CD4-positive, CD25-positive, alpha-beta regulatory T cell (primary cell): ENCODE results near the gene ATP5F1C. TPM values are rescaled to one million over a fixed set of nuclear protein-coding genes. Genes with fewer than 3 reads are reported as not detected.

ENCODE experiments used
- ATAC-seq, 2 donors: fragments of 150-1000 bp; cut with Tn5 transposase; one replicate each; pipeline ENCODE4 v1.10.0; 2021; ENCODE audit warnings: low read depth in 2 of 2, moderate number of reproducible peaks in 2 of 2, moderate library complexity in 1 of 2
- DNase-seq, 3 donors: peaks; one replicate each; pipeline versions ENCODE4 v3.0.0 to v3.0.0-alpha.2; 2012 to 2022; ENCODE audit warnings: mixed read lengths in 1 of 3
- H3K27ac ChIP-seq: one replicate; pipeline ENCODE4 v1.7.0; 2013; ENCODE audit warnings: mild to moderate bottlenecking, low read length; ENCODE audit not compliant: insufficient read depth, poor library complexity, severe bottlenecking
- H3K27me3 ChIP-seq: one replicate; pipeline ENCODE4 v1.7.0; 2013; ENCODE audit warnings: low read length; ENCODE audit not compliant: control insufficient read depth, insufficient read depth
- H3K36me3 ChIP-seq: one replicate; pipeline ENCODE4 v1.7.0; 2013; ENCODE audit warnings: mild to moderate bottlenecking, low read length, moderate library complexity; ENCODE audit not compliant: control insufficient read depth, insufficient read depth
- H3K4me1 ChIP-seq: 2 replicates; pipeline ENCODE4 v1.7.0; 2013; ENCODE audit warnings: mild to moderate bottlenecking, low read length; ENCODE audit not compliant: insufficient read depth, control insufficient read depth, poor library complexity, severe bottlenecking
- H3K4me3 ChIP-seq: one replicate; pipeline ENCODE4 v1.7.0; 2013; ENCODE audit warnings: low read depth, mild to moderate bottlenecking, low read length, moderate library complexity
- H3K9me3 ChIP-seq, 2 experiments: 1 replicate in 1 of 2; 2 replicates in 1 of 2; pipeline ENCODE4 v1.7.0; 2013; ENCODE audit warnings: low read length in 2 of 2, mild to moderate bottlenecking in 1 of 2, moderate library complexity in 1 of 2; ENCODE audit not compliant: control insufficient read depth in 2 of 2
- H3K27ac Mint-ChIP-seq, 3 donors: one replicate each; pipeline ENCODE4 v1.8.0; 2020 to 2022; ENCODE audit warnings: mild to moderate bottlenecking in 3 of 3, mixed read lengths in 3 of 3, moderate library complexity in 2 of 3
- H3K27me3 Mint-ChIP-seq: one replicate; pipeline ENCODE4 v1.8.0; 2022; ENCODE audit warnings: mild to moderate bottlenecking, mixed read lengths
- H3K36me3 Mint-ChIP-seq: one replicate; pipeline ENCODE4 v1.8.0; 2020; ENCODE audit warnings: mixed read lengths
- H3K4me1 Mint-ChIP-seq, 4 donors: one replicate each; pipeline ENCODE4 v1.8.0; 2020 to 2022; ENCODE audit warnings: mixed read lengths in 4 of 4, mild to moderate bottlenecking in 1 of 4
- H3K4me3 Mint-ChIP-seq, 4 donors: one replicate each; pipeline ENCODE4 v1.8.0; 2020 to 2022; ENCODE audit warnings: mild to moderate bottlenecking in 4 of 4, mixed read lengths in 4 of 4, moderate library complexity in 3 of 4
- H3K9me3 Mint-ChIP-seq, 7 donors: one replicate each; pipeline ENCODE4 v1.8.0; 2020 to 2022; ENCODE audit warnings: mixed read lengths in 7 of 7, mild to moderate bottlenecking in 3 of 7, moderate library complexity in 2 of 7
- polyA plus RNA-seq, 4 donors: library from polyadenylated mRNA; unstranded; fragments of 300-500 nt; fragmentation: Illumina TruSeq; gene quantifications; one replicate each; pipeline ENCODE4 v1.2.3, GENCODE V29; 2021
- total RNA-seq: library from RNA; stranded (reverse); gene quantifications from one replicate; pipeline ENCODE4 v1.2.3, GENCODE V29; 2022

ATP5F1C gene
- total and polyA plus RNA-seq, 5 donors from 2014 or later, result 167 to 562 (median 432) TPM

DNA sequence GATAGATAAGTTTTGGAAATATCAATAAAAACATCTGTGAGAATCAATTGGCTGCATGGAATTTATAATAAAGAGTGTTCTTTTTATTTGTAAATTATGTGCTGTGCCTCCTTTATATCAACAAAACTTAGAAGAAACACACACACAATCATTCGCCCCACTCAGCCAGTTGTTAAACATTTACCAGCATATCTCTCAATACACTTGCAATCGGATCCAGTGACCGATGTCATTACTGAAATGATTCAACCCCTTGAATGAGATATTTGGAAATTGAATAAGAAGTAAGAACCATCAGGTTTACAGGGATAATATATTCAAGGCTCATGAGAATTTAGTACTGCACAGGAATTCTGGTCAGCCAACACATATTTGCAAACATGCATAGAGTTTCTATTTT is 65.9 kb downstream of the ATP5F1C start:
- Mint-ChIP-seq H3K4me1 (peaks cover 26 to 52% (median 44%) of the 10 kb centered on the region in 4 donors), H3K36me3 (peaks cover 31% of the 10 kb centered on the region), H3K4me3 (peak overlapping the region in 1 of 4 donors; percentile 27), H3K27ac (no peak overlapping the region), H3K9me3 (peaks cover 0 to 2% (median 0%) of the 10 kb centered on the region in 7 donors), H3K27me3 (no peaks in the 10 kb centered on the region)
- Histone ChIP-seq H3K4me3 (no peak overlapping the region), H3K27me3 (no peaks in the 10 kb centered on the region), H3K4me1 (no peaks in the 10 kb centered on the region), H3K27ac (no peak overlapping the region), H3K9me3 (no peaks in the 10 kb centered on the region), H3K36me3 (no peaks in the 10 kb centered on the region)
- no peak for DNase-seq
- no peak for ATAC-seq

DNA sequence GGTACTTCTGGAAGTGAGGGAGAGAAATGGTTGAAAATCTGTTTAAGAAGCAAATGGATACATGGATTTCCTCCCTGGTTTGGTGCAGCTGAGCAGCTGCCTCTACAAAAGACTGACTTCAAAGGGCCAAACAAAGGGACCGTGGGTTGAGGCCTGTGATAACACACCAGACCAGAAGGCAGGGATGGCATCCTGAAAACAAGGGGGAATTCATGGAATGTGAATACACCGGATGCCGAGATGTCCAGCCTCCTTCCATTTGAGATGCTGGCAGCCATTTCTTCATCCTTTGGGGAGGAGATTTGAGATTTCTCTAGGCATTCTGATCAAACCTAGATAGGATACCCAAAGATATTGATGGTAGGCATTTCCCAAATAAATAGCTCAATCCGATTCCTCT is 67.2 kb downstream of the ATP5F1C start:
- Histone ChIP-seq H3K9me3 (no peaks in the 10 kb centered on the region), H3K27me3 (no peaks in the 10 kb centered on the region), H3K4me1 (no peaks in the 10 kb centered on the region), H3K4me3 (no peak overlapping the region), H3K27ac (no peak overlapping the region), H3K36me3 (no peaks in the 10 kb centered on the region)
- peaks cover 0 to 5% (median 0%) of the 10 kb centered on the region in 7 donors for H3K9me3 Mint-ChIP-seq
- H3K36me3 Mint-ChIP-seq, result peaks cover 38% of the 10 kb centered on the region
- DNase-seq (no peak), ATAC-seq (no peak)
- H3K4me1 Mint-ChIP-seq, result peaks cover 23 to 53% (median 45%) of the 10 kb centered on the region in 4 donors
- H3K27me3 Mint-ChIP-seq, result no peaks in the 10 kb centered on the region
- no peak overlapping the region for H3K4me3 Mint-ChIP-seq
- H3K27ac Mint-ChIP-seq, result no peak overlapping the region

DNA sequence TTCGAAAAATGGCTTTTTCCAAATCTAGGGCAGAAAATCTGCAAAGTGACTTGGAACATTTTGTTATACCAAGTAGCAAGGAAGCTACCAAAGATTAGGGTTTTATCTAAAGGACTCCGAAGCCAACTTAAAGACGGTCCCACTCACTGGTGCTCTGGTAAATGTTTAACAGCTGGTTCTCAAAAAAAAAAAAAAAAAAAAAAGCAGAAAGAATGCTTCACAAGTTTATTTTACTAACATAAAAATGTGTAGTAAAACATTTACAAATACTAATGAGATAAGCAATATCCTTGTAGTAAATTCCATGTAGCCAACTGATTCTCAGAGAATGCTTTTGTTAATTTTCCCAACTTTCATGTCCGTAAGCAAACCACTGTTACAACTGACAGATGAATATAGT is 68.7 kb downstream of the ATP5F1C start:
- DNase-seq (no peak), ATAC-seq (no peak)
- H3K27ac Mint-ChIP-seq, result peak overlapping the region in 1 of 3 donors; percentile 0
- H3K27me3 Mint-ChIP-seq, result no peaks in the 10 kb centered on the region
- H3K4me1 Mint-ChIP-seq, result peaks cover 18 to 48% (median 43%) of the 10 kb centered on the region in 4 donors
- no peak overlapping the region for H3K4me3 Mint-ChIP-seq
- Histone ChIP-seq H3K4me1 (no peaks in the 10 kb centered on the region), H3K9me3 (peaks cover 3 to 6% of the 10 kb centered on the region in 2 experiments), H3K4me3 (no peak overlapping the region), H3K27ac (no peak overlapping the region), H3K36me3 (peaks cover 5% of the 10 kb centered on the region), H3K27me3 (no peaks in the 10 kb centered on the region)
- H3K36me3 Mint-ChIP-seq, result peaks cover 34% of the 10 kb centered on the region
- peaks cover 0 to 10% (median 3%) of the 10 kb centered on the region in 7 donors for H3K9me3 Mint-ChIP-seq

DNA sequence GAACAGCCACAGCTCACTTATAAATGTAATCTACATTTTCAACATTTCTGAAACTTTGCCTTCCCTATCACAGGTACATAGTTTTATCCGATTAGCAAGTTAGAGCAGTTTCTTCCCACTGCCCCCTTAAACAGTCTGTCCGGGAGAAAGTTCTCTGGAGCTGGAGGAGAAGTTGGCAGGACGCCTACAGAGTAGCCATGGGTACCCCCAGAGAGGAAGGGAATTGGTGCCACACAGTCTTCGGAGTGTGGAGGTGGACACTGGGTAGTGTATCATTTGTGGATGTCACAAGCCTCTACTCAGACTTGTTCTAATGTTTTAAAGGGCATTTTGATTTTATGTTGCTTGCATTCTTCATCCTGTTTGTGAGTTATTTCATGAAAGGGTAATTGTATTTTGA is 69.3 kb downstream of the ATP5F1C start:
- ATAC-seq (no peak), DNase-seq (no peak)
- peaks cover 0 to 15% (median 7%) of the 10 kb centered on the region in 7 donors for H3K9me3 Mint-ChIP-seq
- peaks cover 9 to 12% of the 10 kb centered on the region in 2 experiments for H3K9me3 ChIP-seq
- H3K36me3 ChIP-seq, result peaks cover 11% of the 10 kb centered on the region
- peaks cover 18 to 44% (median 42%) of the 10 kb centered on the region in 4 donors for H3K4me1 Mint-ChIP-seq
- H3K27me3 ChIP-seq, result no peaks in the 10 kb centered on the region
- H3K4me1 ChIP-seq, result no peaks in the 10 kb centered on the region
- H3K4me3 Mint-ChIP-seq, result peak overlapping the region in 1 of 4 donors; percentile 23
- H3K4me3 ChIP-seq, result no peak overlapping the region
- H3K36me3 Mint-ChIP-seq, result peaks cover 37% of the 10 kb centered on the region
- no peak overlapping the region for H3K27ac ChIP-seq
- peak overlapping the region in 2 of 3 donors; percentile 0 to 36 for H3K27ac Mint-ChIP-seq
- H3K27me3 Mint-ChIP-seq, result no peaks in the 10 kb centered on the region

Other genes with a start within 250 kb of the ATP5F1C start
- gene ITIH5, start 121.2 kb upstream of the ATP5F1C start, total RNA-seq, result not detected
- gene ITIH5, start 121.2 kb upstream of the ATP5F1C start, polyA plus RNA-seq, result not detected
- gene ITIH2, start 84.9 kb upstream of the ATP5F1C start, total RNA-seq, result not detected
- not detected for gene ITIH2, start 84.9 kb upstream of the ATP5F1C start, polyA plus RNA-seq
- 9.1 TPM for gene KIN, start 184 bp upstream of the ATP5F1C start, total RNA-seq
- 1 to 10 TPM; 2.5 to 6.8 (median 5.1) TPM for gene KIN, start 184 bp upstream of the ATP5F1C start, polyA plus RNA-seq
- gene TAF3, start 30.3 kb downstream of the ATP5F1C start, total RNA-seq, result 20.8 TPM
- 1 to 10 TPM; 6.8 to 9.6 (median 8.4) TPM for gene TAF3, start 30.3 kb downstream of the ATP5F1C start, polyA plus RNA-seq